HG03457 (cell line): Measurements from ENCODE around the gene GALNT16.
A peak's percentile ranks its signal among the peaks of the same experiment; 100 is the strongest.

Experiments used
- ATAC-seq: cut with Tn5 transposase; IDR thresholded peaks from one replicate; pipeline ENCODE4 v1.9.1; 2021; ENCODE audit warnings: moderate number of reproducible peaks; ENCODE audit not compliant: unreplicated experiment

Gene GALNT16

GRCh38 chr14:69333791-69334337 is 73.9 kb downstream of the GALNT16 start:
- no peak for ATAC-seq

- ATAC-seq: no peak
These were observed 74.6 kb downstream of the GALNT16 start for GRCh38 chr14:69334576-69334975.

- ATAC-seq: no peak
These were observed 75.4 kb downstream of the GALNT16 start for GRCh38 chr14:69335371-69335771.

GRCh38 chr14:69337984-69338383 is 78.0 kb downstream of the GALNT16 start:
- no peak for ATAC-seq

- ATAC-seq: no peak
These were observed 79.5 kb downstream of the GALNT16 start for GRCh38 chr14:69339426-69339825.

- ATAC-seq: no peak
These were observed 83.1 kb downstream of the GALNT16 start for GRCh38 chr14:69342928-69343525.

GRCh38 chr14:69344171-69344570 is 84.2 kb downstream of the GALNT16 start:
- ATAC-seq: no peak

- no peak for ATAC-seq
These were observed 85.4 kb downstream of the GALNT16 start for GRCh38 chr14:69345402-69345801.

- ATAC-seq: no peak
These were observed 86.8 kb downstream of the GALNT16 start for GRCh38 chr14:69346710-69347109.

- no peak for ATAC-seq
These were observed 89.3 kb downstream of the GALNT16 start for GRCh38 chr14:69349091-69349777.

GRCh38 chr14:69350892-69351291 is 90.9 kb downstream of the GALNT16 start:
- no peak for ATAC-seq

- no peak for ATAC-seq
These were observed 91.4 kb downstream of the GALNT16 start for GRCh38 chr14:69351385-69351784.

- ATAC-seq: no peak
These were observed 92.0 kb downstream of the GALNT16 start for GRCh38 chr14:69351911-69352310.

- ATAC-seq: no peak
These were observed 93.2 kb downstream of the GALNT16 start for GRCh38 chr14:69353168-69353567.

- ATAC-seq: peak; percentile 71
These were observed 94.6 kb downstream of the GALNT16 start for GRCh38 chr14:69354383-69355153.

- no peak for ATAC-seq
These were observed 95.2 kb downstream of the GALNT16 start for GRCh38 chr14:69355154-69355597.

- no peak for ATAC-seq
These were observed 95.8 kb downstream of the GALNT16 start for GRCh38 chr14:69355607-69356281.

GRCh38 chr14:69356903-69357543 is 97.1 kb downstream of the GALNT16 start:
- no peak for ATAC-seq

- ATAC-seq: no peak
These were observed 97.7 kb downstream of the GALNT16 start for GRCh38 chr14:69357544-69358200.
